ENCODE results near the gene PRKAG2.

PRKAG2 gene

GRCh38 chr7:151790830-151791620, 85.9 kb downstream of the PRKAG2 start:
- DNase-seq, result no peak
- TF ChIP-seq, protein P1, sequence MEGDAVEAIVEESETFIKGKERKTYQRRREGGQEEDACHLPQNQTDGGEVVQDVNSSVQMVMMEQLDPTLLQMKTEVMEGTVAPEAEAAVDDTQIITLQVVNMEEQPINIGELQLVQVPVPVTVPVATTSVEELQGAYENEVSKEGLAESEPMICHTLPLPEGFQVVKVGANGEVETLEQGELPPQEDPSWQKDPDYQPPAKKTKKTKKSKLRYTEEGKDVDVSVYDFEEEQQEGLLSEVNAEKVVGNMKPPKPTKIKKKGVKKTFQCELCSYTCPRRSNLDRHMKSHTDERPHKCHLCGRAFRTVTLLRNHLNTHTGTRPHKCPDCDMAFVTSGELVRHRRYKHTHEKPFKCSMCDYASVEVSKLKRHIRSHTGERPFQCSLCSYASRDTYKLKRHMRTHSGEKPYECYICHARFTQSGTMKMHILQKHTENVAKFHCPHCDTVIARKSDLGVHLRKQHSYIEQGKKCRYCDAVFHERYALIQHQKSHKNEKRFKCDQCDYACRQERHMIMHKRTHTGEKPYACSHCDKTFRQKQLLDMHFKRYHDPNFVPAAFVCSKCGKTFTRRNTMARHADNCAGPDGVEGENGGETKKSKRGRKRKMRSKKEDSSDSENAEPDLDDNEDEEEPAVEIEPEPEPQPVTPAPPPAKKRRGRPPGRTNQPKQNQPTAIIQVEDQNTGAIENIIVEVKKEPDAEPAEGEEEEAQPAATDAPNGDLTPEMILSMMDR (IDR thresholded peaks at IDR 0.05; ENCODE audit: low read depth, low read length, missing control alignments), result no peak
- Histone ChIP-seq H3K27ac (no peak overlapping the region), H3K36me3 (replicated peaks) (no peaks in the 10 kb centered on the region), H3K4me3 (ENCODE audit: low read depth, low read length) (no peak overlapping the region), H3K27me3 (replicated peaks) (peaks cover 2% of the 10 kb centered on the region)
- in situ Hi-C loops (cut with HindIII; ENCODE audit: low pct_ligation_motif_present, low sequenced_read_pairs), result no loop called here

- Histone ChIP-seq H3K4me3 (ENCODE audit: low read depth, low read length) (no peak overlapping the region), H3K36me3 (replicated peaks) (no peaks in the 10 kb centered on the region), H3K27ac (no peak overlapping the region), H3K27me3 (replicated peaks) (peaks cover 2% of the 10 kb centered on the region)
- TF ChIP-seq, protein P1 (IDR thresholded peaks at IDR 0.05; ENCODE audit: low read depth, low read length, missing control alignments), result no peak
- in situ Hi-C loops (cut with HindIII; ENCODE audit: low pct_ligation_motif_present, low sequenced_read_pairs), result no loop called here
- DNase-seq, result no peak
Measured at GRCh38 chr7:151790095-151790829, 86.7 kb downstream of the PRKAG2 start.

DNA sequence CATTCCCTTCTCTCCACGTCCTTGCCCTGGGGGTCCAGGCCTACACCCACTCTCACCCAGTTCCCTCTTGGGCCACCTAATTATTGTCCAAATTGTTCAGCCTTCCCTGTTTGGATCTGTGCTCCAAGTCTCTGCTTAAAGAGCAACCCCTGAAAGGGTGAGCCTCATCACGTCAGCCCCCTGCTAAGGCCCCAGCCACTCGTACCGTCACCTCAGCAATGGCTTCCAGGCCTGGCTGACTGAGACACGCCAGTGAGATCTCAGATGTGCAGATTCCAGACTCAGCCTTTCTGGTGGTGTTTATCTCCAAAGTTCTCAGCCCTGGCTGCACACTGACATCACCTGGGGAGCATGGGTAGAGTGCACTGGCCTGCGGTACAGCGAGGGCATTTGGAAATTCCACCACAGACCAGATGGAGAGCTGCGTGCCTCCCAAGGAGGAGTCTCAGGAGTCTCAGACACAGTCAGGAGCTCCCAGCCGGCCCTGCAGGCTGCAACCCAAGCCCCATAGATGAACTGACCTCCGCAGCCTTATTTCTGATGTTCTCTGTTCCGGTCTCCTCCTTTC, 87.5 kb downstream of the PRKAG2 start:
- no peak for DNase-seq
- no peak overlapping the region for H3K4me3 ChIP-seq (ENCODE audit: low read depth, low read length)
- TF ChIP-seq, protein P1 (IDR thresholded peaks at IDR 0.05; ENCODE audit: low read depth, low read length, missing control alignments), result no peak
- no peak overlapping the region for H3K27ac ChIP-seq
- in situ Hi-C loops (cut with HindIII; ENCODE audit: low pct_ligation_motif_present, low sequenced_read_pairs), result no loop called here
- peaks cover 2% of the 10 kb centered on the region for H3K27me3 ChIP-seq (replicated peaks)
- H3K36me3 ChIP-seq (replicated peaks), result no peaks in the 10 kb centered on the region

- no peak for DNase-seq
- TF ChIP-seq, protein P1 (IDR thresholded peaks at IDR 0.05; ENCODE audit: low read depth, low read length, missing control alignments), result no peak
- no peak overlapping the region for H3K4me3 ChIP-seq (ENCODE audit: low read depth, low read length)
- H3K36me3 ChIP-seq (replicated peaks), result no peaks in the 10 kb centered on the region
- peaks cover 2% of the 10 kb centered on the region for H3K27me3 ChIP-seq (replicated peaks)
- H3K27ac ChIP-seq, result no peak overlapping the region
- in situ Hi-C loops (cut with HindIII; ENCODE audit: low pct_ligation_motif_present, low sequenced_read_pairs), result no loop called here
Measured at GRCh38 chr7:151787348-151787747, 89.6 kb downstream of the PRKAG2 start.

DNA sequence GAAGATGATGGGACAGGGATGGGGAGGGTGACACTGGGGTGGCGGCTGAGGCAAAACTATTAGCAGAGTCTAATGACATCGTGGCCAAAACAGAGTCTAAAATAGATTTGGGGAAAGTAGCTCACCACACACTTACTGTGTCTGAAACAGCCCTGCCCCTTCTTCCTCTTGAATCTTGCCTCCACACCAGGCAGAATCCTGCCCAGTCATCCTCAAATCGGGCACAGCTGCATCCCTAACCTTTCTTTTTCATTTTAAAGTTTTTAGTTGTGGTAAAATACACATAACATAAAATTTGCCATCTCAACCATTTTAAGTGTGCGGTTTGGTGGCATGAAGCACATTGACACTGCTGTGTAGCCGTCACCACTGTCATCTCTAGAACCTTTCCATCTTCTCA, 90.0 kb downstream of the PRKAG2 start:
- in situ Hi-C loops (cut with HindIII; ENCODE audit: low pct_ligation_motif_present, low sequenced_read_pairs), result no loop called here
- Histone ChIP-seq H3K27ac (no peak overlapping the region), H3K36me3 (replicated peaks) (no peaks in the 10 kb centered on the region), H3K4me3 (ENCODE audit: low read depth, low read length) (no peak overlapping the region), H3K27me3 (replicated peaks) (peaks cover 2% of the 10 kb centered on the region)
- DNase-seq, result no peak
- TF ChIP-seq, protein P1 (IDR thresholded peaks at IDR 0.05; ENCODE audit: low read depth, low read length, missing control alignments), result no peak

Measured in brain microvascular endothelial cell (primary cell).